ENCODE results near the gene KRT75. TPM values are rescaled to one million over a fixed set of nuclear protein-coding genes. Genes with fewer than 3 reads are reported as not detected.
A peak's percentile ranks its signal among the peaks of the same experiment; 100 is the strongest.

KRT75 gene
- total RNA-seq, 4 donors from 2014 or later: 0.44 TPM; not detected in 3

DNA sequence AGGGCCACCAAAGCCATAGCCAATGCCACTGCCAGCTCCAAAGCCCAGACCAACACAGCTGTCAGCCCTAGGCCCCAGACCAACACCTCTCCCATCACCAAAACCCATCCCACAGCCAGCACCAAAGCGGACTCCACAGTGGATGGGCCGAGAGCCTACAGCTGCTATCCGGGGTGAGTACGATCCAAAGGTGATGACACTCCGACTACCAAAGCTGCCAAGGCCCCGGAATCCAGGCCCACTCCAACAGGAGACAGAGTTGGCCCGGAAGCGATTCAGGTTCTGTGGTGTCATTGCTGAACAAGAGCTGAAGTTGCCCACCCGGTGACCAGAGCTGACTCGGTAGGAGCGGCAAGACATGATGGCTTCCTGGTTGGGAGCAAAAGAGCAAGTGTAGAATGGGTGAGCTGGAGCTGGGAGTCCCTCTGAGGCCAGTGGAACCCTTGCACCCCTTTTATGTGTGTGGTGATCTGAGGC is 48.9 kb downstream of the KRT75 start, which contains the start of gene KRT84:
KRT84 (minus strand) TSS at position 427 of the 477 bp plus-strand sequence; CDS start at position 360, 67 bp downstream.
- H3K27ac ChIP-seq: no peak within 1 kb of the TSS
- no peak within 1 kb of the TSS for H3K4me3 ChIP-seq
- intact Hi-C loops (cut with DNase I): loop anchor here (10.0 kb wide), 1 partner anchor 190 kb away; the partner anchor contains the start of gene KRT74
- WGBS, 2 donors: 95 to 98% methylated on average over 5 to 9 of the region's 11 CpGs
- DNase-seq: no peak
- no peaks in the 10 kb centered on the region for H3K9me3 ChIP-seq
- TF ChIP-seq, protein P1, sequence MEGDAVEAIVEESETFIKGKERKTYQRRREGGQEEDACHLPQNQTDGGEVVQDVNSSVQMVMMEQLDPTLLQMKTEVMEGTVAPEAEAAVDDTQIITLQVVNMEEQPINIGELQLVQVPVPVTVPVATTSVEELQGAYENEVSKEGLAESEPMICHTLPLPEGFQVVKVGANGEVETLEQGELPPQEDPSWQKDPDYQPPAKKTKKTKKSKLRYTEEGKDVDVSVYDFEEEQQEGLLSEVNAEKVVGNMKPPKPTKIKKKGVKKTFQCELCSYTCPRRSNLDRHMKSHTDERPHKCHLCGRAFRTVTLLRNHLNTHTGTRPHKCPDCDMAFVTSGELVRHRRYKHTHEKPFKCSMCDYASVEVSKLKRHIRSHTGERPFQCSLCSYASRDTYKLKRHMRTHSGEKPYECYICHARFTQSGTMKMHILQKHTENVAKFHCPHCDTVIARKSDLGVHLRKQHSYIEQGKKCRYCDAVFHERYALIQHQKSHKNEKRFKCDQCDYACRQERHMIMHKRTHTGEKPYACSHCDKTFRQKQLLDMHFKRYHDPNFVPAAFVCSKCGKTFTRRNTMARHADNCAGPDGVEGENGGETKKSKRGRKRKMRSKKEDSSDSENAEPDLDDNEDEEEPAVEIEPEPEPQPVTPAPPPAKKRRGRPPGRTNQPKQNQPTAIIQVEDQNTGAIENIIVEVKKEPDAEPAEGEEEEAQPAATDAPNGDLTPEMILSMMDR (IDR thresholded peaks at IDR 0.05): no peak
- TF ChIP-seq POLR2A (IDR thresholded peaks at IDR 0.05): no peak
- H3K27me3 ChIP-seq: peaks cover 0 to 5% (median 0%) of the 10 kb centered on the region in 4 donors
- H3K4me1 ChIP-seq: peaks cover 6 to 25% (median 16%) of the 10 kb centered on the region in 3 donors
- H3K36me3 ChIP-seq: no peaks in the 10 kb centered on the region

DNA sequence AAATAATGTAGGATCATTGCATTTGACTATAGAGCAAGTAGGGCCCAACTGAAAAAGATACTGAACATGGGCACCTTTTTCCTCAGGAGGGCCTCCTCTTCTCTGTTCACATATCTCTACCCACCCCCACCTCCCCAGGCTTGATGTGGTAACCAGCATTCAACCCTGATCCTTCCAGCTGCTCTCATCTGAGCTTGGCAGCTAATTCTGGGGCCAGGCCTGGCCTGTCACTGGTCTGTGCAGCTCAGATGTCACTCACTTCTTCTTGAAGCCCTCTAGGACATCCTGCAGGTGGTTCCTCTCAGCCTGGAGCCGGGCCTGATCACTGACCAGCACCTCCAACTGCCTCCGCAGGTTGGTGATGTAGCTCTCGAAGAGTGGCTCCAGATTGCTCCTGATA is 50.8 kb downstream of the KRT75 start:
- TF ChIP-seq, protein P1 (IDR thresholded peaks at IDR 0.05): no peak
- TF ChIP-seq POLR2A (IDR thresholded peaks at IDR 0.05): no peak
- no peak for DNase-seq
- Histone ChIP-seq H3K27me3 (no peaks in the 10 kb centered on the region), H3K4me1 (peaks cover 0 to 7% (median 5%) of the 10 kb centered on the region in 3 donors), H3K27ac (no peak overlapping the region), H3K9me3 (no peaks in the 10 kb centered on the region), H3K4me3 (no peak overlapping the region), H3K36me3 (no peaks in the 10 kb centered on the region)
- WGBS, 2 donors: no CpG with 5 or more reads among the region's 3 CpGs
- intact Hi-C loops (cut with DNase I): loop anchor here (10.0 kb wide), 1 partner anchor 191 kb away; the partner anchor contains the start of gene KRT74

DNA sequence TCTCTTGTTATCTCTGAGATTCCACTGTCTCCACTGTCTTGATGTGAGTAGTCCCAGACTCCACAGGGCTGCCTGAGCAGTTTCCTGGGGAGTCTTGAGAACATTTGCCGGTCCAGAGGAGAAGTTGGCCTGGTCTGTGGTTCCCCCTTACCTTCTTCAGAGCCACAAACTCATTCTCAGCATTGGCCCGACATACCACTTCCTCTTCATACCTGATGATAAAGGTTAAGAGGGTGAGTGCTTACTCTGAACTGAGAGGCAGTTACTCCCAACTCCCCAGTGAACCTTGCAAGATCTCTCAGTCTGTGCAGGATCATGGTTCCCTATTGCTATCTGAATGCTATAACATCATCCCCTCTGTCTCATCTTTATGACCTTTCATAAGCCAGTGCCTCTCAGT is 51.3 kb downstream of the KRT75 start:
- intact Hi-C loops (cut with DNase I): loop anchor here (10.0 kb wide), 1 partner anchor 192 kb away; the partner anchor contains the start of gene KRT74
- Histone ChIP-seq H3K36me3 (no peaks in the 10 kb centered on the region), H3K27ac (no peak overlapping the region), H3K9me3 (no peaks in the 10 kb centered on the region), H3K27me3 (peaks cover 0 to 5% (median 0%) of the 10 kb centered on the region in 4 donors), H3K4me3 (no peak overlapping the region), H3K4me1 (peaks cover 0 to 3% (median under 1%) of the 10 kb centered on the region in 3 donors)
- DNase-seq: no peak
- TF ChIP-seq POLR2A (IDR thresholded peaks at IDR 0.05): no peak
- TF ChIP-seq, protein P1 (IDR thresholded peaks at IDR 0.05): no peak
- 58 to 84% methylated on average over 2 of the region's 2 CpGs for WGBS, 2 donors

DNA sequence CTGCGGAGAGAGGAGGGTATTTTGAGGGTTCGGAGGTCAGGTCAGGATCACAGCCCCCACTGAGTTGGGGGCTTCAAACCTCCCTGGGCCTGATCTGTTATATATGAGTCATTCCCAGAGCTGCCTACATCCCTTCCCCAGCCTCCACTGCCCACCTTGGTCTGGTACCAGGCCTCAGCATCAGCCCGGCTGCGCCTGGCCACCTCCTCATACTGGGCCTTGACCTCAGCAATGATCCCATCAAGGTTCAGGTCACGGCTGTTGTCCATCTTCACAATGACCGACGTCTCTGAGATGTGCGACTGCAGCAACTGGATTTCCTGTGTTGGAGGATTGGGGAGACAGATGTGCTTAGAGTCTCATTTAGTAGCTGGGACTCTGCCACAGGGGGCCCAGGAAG is 53.0 kb downstream of the KRT75 start:
- H3K27ac ChIP-seq: no peak overlapping the region
- no peak for DNase-seq

DNA sequence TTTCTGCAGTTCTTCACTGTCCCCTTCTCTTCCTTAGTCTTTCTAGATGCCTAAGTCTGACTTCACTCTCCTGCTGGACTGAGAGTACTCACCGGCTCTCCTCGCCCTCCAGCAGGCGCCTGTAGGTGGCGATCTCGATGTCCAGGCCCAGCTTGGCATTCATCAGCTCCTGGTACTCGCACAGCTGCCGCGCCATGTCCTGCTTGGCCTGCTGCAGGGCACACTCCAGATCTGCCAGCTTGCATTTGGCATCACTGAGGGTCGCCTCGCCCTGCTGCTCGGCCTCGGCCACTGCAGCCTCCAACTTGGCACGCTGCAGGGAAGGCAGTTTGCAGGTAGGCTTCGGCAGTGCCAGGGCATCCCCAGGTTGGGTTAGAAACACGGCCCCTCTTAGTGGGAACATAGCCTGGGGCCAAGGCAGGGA is 53.9 kb downstream of the KRT75 start:
- intact Hi-C loops (cut with DNase I): loop anchor here (10.0 kb wide), 1 partner anchor 195 kb away; the partner anchor contains the start of gene KRT74
- Histone ChIP-seq H3K9me3 (no peaks in the 10 kb centered on the region), H3K4me3 (no peak overlapping the region), H3K27ac (no peak overlapping the region), H3K36me3 (no peaks in the 10 kb centered on the region), H3K4me1 (no peaks in the 10 kb centered on the region), H3K27me3 (peaks cover 0 to 12% (median 0%) of the 10 kb centered on the region in 4 donors)
- TF ChIP-seq, protein P1 (IDR thresholded peaks at IDR 0.05): peak in 5 of 6 experiments; percentile 46 to 81 (median 60)
- no peak for TF ChIP-seq POLR2A (IDR thresholded peaks at IDR 0.05)
- DNase-seq: no peak
- WGBS, 2 donors: 38 to 42% methylated on average over 6 to 7 of the region's 15 CpGs

More for the DNA sequence above, 53.0 kb downstream of the KRT75 start:
- H3K4me3 ChIP-seq: no peak overlapping the region
- no peak for TF ChIP-seq POLR2A (IDR thresholded peaks at IDR 0.05)
- TF ChIP-seq, protein P1 (IDR thresholded peaks at IDR 0.05): no peak
- peaks cover 0 to 12% (median 0%) of the 10 kb centered on the region in 4 donors for H3K27me3 ChIP-seq
- no peaks in the 10 kb centered on the region for H3K4me1 ChIP-seq
- H3K36me3 ChIP-seq: no peaks in the 10 kb centered on the region
- 91 to 96% methylated on average over 4 to 5 of the region's 8 CpGs for WGBS, 2 donors
- intact Hi-C loops (cut with DNase I): loop anchor here (10.0 kb wide), 1 partner anchor 194 kb away; the partner anchor contains the start of gene KRT74
- no peaks in the 10 kb centered on the region for H3K9me3 ChIP-seq
